ENCODE results near the gene NUCB2. TPM values are rescaled to one million over a fixed set of nuclear protein-coding genes. Genes with fewer than 3 reads are reported as not detected.

The NUCB2 gene
- total RNA-seq, 6 donors from 2014 or later, result 24.0 to 167 (median 42.5) TPM

DNA sequence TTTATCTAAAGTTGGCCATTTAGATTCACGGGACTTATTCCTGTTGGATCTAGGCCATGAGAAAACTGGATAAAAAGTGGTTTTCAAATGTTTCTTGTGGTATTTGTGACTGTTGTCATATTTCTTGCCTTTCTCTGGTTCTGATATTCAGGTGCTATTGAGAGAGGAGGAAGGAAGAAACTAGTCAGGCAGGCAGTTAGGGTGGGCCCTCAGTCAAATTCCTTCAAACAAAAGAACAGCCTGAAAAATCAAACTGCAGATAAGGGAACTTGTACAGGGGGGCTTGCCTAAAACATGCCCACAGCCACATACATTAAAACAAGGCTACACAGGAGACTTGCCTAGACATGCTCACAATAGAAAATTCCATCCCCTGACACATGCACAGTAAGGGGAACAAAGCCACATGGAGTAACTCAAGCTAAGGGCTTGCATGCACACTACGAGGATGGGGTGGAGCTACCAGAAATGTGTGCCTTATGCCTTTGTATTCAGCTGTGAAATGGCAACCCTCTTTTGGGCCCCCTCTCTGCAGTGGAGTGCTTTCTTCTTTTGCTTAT is 93.2 kb downstream of the NUCB2 start:
- 86 to 93% methylated on average over 2 of the region's 2 CpGs for WGBS, 2 donors
- TF ChIP-seq CTCF (IDR thresholded peaks at IDR 0.05), result no peak
- no peak for TF ChIP-seq POLR2A (IDR thresholded peaks at IDR 0.05)
- no peak for TF ChIP-seq EP300 (IDR thresholded peaks at IDR 0.05)
- TF ChIP-seq POLR2AphosphoS5 (IDR thresholded peaks at IDR 0.05), result no peak
- peaks cover 0 to 46% (median 23%) of the 10 kb centered on the region in 4 donors for H3K36me3 ChIP-seq
- H3K4me1 ChIP-seq, result no peaks in the 10 kb centered on the region
- H3K27ac ChIP-seq, result no peak overlapping the region
- H3K27me3 ChIP-seq, result no peaks in the 10 kb centered on the region
- no peak overlapping the region for H3K4me3 ChIP-seq
- DNase-seq (no peak), ATAC-seq (ENCODE audit: low FRiP score in 2 of 2) (no peak)
- H3K9me3 ChIP-seq, result peaks cover 39 to 55% (median 51%) of the 10 kb centered on the region in 4 donors

DNA sequence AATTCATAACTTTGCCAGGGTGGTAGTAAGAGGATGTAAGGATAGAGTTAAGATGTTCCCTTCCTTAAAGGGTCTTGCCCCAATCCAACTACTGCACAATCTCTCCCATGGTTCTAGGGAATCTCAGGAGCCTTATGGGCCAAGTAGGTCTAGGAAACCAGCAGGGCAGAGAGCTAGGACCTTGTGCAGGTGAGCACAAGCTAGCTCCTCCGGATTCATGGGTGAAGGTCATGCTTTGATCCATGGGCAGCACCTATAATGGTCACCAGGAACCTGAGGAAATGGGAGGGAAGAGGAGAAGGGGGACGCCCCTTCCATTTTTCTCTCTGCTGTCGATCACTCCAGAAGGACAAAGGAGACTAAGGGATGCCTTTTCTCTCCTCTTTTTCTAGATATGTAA is 95.1 kb downstream of the NUCB2 start:
- H3K27ac ChIP-seq, result no peak overlapping the region
- H3K4me3 ChIP-seq, result no peak overlapping the region
- 58 to 67% methylated on average over 3 of the region's 3 CpGs for WGBS, 2 donors
- TF ChIP-seq POLR2AphosphoS5 (IDR thresholded peaks at IDR 0.05), result no peak
- no peak for TF ChIP-seq POLR2A (IDR thresholded peaks at IDR 0.05)
- no peak for TF ChIP-seq CTCF (IDR thresholded peaks at IDR 0.05)
- TF ChIP-seq EP300 (IDR thresholded peaks at IDR 0.05), result no peak
- H3K27me3 ChIP-seq, result no peaks in the 10 kb centered on the region
- no peak for ATAC-seq (ENCODE audit: low FRiP score in 2 of 2)
- no peaks in the 10 kb centered on the region for H3K4me1 ChIP-seq
- DNase-seq, result no peak
- peaks cover 0 to 46% (median 23%) of the 10 kb centered on the region in 4 donors for H3K36me3 ChIP-seq
- peaks cover 39 to 55% (median 51%) of the 10 kb centered on the region in 4 donors for H3K9me3 ChIP-seq

GRCh38 chr11:17375547-17375946 is 99.0 kb downstream of the NUCB2 start:
- TF ChIP-seq CTCF (IDR thresholded peaks at IDR 0.05) (no peak), POLR2AphosphoS5 (IDR thresholded peaks at IDR 0.05) (no peak), EP300 (IDR thresholded peaks at IDR 0.05) (no peak), POLR2A (IDR thresholded peaks at IDR 0.05) (no peak)
- Histone ChIP-seq H3K27me3 (no peaks in the 10 kb centered on the region), H3K4me1 (no peaks in the 10 kb centered on the region), H3K27ac (no peak overlapping the region), H3K36me3 (peaks cover 0 to 26% (median 3%) of the 10 kb centered on the region in 4 donors), H3K4me3 (no peak overlapping the region), H3K9me3 (peaks cover 25 to 38% (median 32%) of the 10 kb centered on the region in 4 donors)
- no peak for ATAC-seq (ENCODE audit: low FRiP score in 2 of 2)
- no peak for DNase-seq
- 87 to 88% methylated on average over 5 of the region's 5 CpGs for WGBS, 2 donors

DNA sequence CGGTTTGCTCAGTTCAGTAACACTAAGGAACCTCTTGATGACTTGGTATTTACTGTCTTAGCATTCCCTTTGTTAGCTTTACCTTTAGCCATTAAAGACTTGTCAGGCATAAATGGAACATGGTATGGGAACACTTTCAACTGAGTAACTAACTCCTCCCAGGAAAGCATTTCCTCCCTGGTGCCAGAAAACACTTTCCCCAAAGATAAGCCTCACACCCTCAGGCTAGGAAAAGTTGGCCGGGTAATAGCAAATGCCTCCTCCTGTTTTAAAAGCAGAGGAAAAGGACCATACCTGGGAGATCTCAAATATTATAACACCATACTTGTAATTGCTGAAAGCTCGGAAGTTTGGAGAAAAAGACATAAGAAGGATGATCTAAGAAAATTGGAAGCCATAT is 100.0 kb downstream of the NUCB2 start:
- Histone ChIP-seq H3K4me3 (no peak overlapping the region), H3K4me1 (no peaks in the 10 kb centered on the region), H3K27ac (no peak overlapping the region), H3K27me3 (no peaks in the 10 kb centered on the region), H3K9me3 (peaks cover 16 to 29% (median 22%) of the 10 kb centered on the region in 4 donors), H3K36me3 (peaks cover 0 to 21% (median 3%) of the 10 kb centered on the region in 4 donors)
- TF ChIP-seq CTCF (IDR thresholded peaks at IDR 0.05) (no peak), EP300 (IDR thresholded peaks at IDR 0.05) (no peak), POLR2A (IDR thresholded peaks at IDR 0.05) (no peak), POLR2AphosphoS5 (IDR thresholded peaks at IDR 0.05) (no peak)
- no peak for ATAC-seq (ENCODE audit: low FRiP score in 2 of 2)
- WGBS, 2 donors, result 83 to 85% methylated on average over 3 of the region's 3 CpGs
- no peak for DNase-seq

GRCh38 chr11:17378655-17379054 is 102.1 kb downstream of the NUCB2 start:
- Histone ChIP-seq H3K27me3 (no peaks in the 10 kb centered on the region), H3K27ac (no peak overlapping the region), H3K4me3 (no peak overlapping the region), H3K4me1 (no peaks in the 10 kb centered on the region), H3K36me3 (peaks cover 0 to 3% (median 0%) of the 10 kb centered on the region in 4 donors), H3K9me3 (peaks cover 0 to 7% (median 2%) of the 10 kb centered on the region in 4 donors)
- DNase-seq, result no peak
- no peak for ATAC-seq (ENCODE audit: low FRiP score in 2 of 2)
- WGBS, 2 donors, result 72 to 74% methylated on average over 2 of the region's 2 CpGs
- TF ChIP-seq POLR2AphosphoS5 (IDR thresholded peaks at IDR 0.05) (no peak), CTCF (IDR thresholded peaks at IDR 0.05) (no peak), EP300 (IDR thresholded peaks at IDR 0.05) (no peak), POLR2A (IDR thresholded peaks at IDR 0.05) (no peak)
